H1 (cell line): ENCODE results near the gene GGA1.

ENCODE experiments used
- EZH2 ChIP-seq: fragments of 200-600 bp; sonication (generic); IDR thresholded peaks from 2 replicates; pipeline ENCODE4 v1.7.1; 2012; ENCODE audit warnings: low read depth, mild to moderate bottlenecking, moderate library complexity, low read length, inconsistent platforms; ENCODE audit not compliant: severe bottlenecking
- GABPA ChIP-seq: IDR thresholded peaks from 2 replicates; pipeline ENCODE4 v1.6.1; 2011; ENCODE audit warnings: mild to moderate bottlenecking, low read length, moderate library complexity, borderline replicate concordance; ENCODE audit not compliant: insufficient read depth
- NANOG ChIP-seq: IDR thresholded peaks from 2 replicates; pipeline ENCODE4 v1.6.1; 2011; ENCODE audit warnings: low read length, low read depth, mild to moderate bottlenecking, inconsistent platforms; ENCODE audit not compliant: insufficient read depth, poor library complexity, severe bottlenecking
- POLR2A ChIP-seq, 2 experiments: IDR thresholded peaks; 1 replicate in 1 of 2; 2 replicates in 1 of 2; pipeline ENCODE4 v1.6.1; 2011; ENCODE audit warnings: low read depth in 2 of 2, low read length in 2 of 2, mild to moderate bottlenecking in 2 of 2; ENCODE audit errors: control extremely low read depth in 1 of 2
- RAD21 ChIP-seq, 2 experiments: IDR thresholded peaks in 1 of 2; conservative IDR thresholded peaks in 1 of 2; 2 replicates each; pipeline ENCODE4 v1.6.1; 2011; ENCODE audit warnings: low read depth in 2 of 2, low read length in 2 of 2, improper control_type of control experiment in 1 of 2, inconsistent platforms in 1 of 2, mild to moderate bottlenecking in 1 of 2, moderate library complexity in 1 of 2
- TEAD4 ChIP-seq: IDR thresholded peaks from 2 replicates; pipeline ENCODE4 v1.6.1; 2012; ENCODE audit warnings: low read depth, low read length, inconsistent platforms, mixed read lengths
- YY1 ChIP-seq: IDR thresholded peaks from 2 replicates; pipeline ENCODE4 v1.6.1; 2011; ENCODE audit warnings: low read depth, mild to moderate bottlenecking, low read length
- ZNF274 ChIP-seq: IDR thresholded peaks from 2 replicates; pipeline ENCODE4 v1.7.0; 2012; ENCODE audit warnings: low read length, borderline replicate concordance; ENCODE audit errors: extremely low read depth
- TF ChIP-seq, protein P1 (sequence below), 3 experiments: IDR thresholded peaks; 1 replicate in 2 of 3; 2 replicates in 1 of 3; pipeline versions ENCODE4 v1.5.1 to v1.6.1; 2011; ENCODE audit warnings: low read length in 3 of 3, mild to moderate bottlenecking in 3 of 3, inconsistent platforms in 2 of 3, low read depth in 1 of 3, moderate library complexity in 1 of 3; ENCODE audit not compliant: insufficient read depth in 1 of 3; ENCODE audit errors: control extremely low read depth in 1 of 3

GRCh38 chr22:37659066-37659896 lies 50.6 kb downstream of the GGA1 start:
- TF ChIP-seq, protein P1, sequence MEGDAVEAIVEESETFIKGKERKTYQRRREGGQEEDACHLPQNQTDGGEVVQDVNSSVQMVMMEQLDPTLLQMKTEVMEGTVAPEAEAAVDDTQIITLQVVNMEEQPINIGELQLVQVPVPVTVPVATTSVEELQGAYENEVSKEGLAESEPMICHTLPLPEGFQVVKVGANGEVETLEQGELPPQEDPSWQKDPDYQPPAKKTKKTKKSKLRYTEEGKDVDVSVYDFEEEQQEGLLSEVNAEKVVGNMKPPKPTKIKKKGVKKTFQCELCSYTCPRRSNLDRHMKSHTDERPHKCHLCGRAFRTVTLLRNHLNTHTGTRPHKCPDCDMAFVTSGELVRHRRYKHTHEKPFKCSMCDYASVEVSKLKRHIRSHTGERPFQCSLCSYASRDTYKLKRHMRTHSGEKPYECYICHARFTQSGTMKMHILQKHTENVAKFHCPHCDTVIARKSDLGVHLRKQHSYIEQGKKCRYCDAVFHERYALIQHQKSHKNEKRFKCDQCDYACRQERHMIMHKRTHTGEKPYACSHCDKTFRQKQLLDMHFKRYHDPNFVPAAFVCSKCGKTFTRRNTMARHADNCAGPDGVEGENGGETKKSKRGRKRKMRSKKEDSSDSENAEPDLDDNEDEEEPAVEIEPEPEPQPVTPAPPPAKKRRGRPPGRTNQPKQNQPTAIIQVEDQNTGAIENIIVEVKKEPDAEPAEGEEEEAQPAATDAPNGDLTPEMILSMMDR (IDR thresholded peaks at IDR 0.05; ENCODE audit: control extremely low read depth in 1 of 3, insufficient read depth in 1 of 3, low read depth in 1 of 3, low read length in 3 of 3), result no peak
- no peak for TF ChIP-seq TEAD4
- TF ChIP-seq RAD21 (IDR thresholded peaks at IDR 0.05 in 1 of 2, conservative IDR thresholded peaks at IDR 0.05 in 1 of 2; ENCODE audit: low read depth in 2 of 2, low read length in 2 of 2), result no peak
- TF ChIP-seq NANOG, result no peak
- no peak for TF ChIP-seq YY1
- TF ChIP-seq EZH2, result no peak
- no peak; a peak in 1 of 3 replicates for TF ChIP-seq POLR2A (IDR thresholded peaks at IDR 0.05; ENCODE audit: control extremely low read depth in 1 of 2, low read depth in 2 of 2, low read length in 2 of 2)
- TF ChIP-seq GABPA, result no peak
- TF ChIP-seq ZNF274, result no peak
